ENCODE results near the gene SLC51B.

GRCh38 chr15:65069179-65069578 lies 24.0 kb downstream of the SLC51B start:
- TF ChIP-seq, protein P1, sequence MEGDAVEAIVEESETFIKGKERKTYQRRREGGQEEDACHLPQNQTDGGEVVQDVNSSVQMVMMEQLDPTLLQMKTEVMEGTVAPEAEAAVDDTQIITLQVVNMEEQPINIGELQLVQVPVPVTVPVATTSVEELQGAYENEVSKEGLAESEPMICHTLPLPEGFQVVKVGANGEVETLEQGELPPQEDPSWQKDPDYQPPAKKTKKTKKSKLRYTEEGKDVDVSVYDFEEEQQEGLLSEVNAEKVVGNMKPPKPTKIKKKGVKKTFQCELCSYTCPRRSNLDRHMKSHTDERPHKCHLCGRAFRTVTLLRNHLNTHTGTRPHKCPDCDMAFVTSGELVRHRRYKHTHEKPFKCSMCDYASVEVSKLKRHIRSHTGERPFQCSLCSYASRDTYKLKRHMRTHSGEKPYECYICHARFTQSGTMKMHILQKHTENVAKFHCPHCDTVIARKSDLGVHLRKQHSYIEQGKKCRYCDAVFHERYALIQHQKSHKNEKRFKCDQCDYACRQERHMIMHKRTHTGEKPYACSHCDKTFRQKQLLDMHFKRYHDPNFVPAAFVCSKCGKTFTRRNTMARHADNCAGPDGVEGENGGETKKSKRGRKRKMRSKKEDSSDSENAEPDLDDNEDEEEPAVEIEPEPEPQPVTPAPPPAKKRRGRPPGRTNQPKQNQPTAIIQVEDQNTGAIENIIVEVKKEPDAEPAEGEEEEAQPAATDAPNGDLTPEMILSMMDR (conservative IDR thresholded peaks at IDR 0.05; ENCODE audit: low read length) = no peak
- TF ChIP-seq EZH2phosphoT487 (IDR thresholded peaks at IDR 0.05; ENCODE audit: borderline replicate concordance, low read depth, low read length) = no peak

Measured in OCI-LY7 (cell line).